ENCODE data around the gene TAOK3. TPM values are rescaled to one million over a fixed set of nuclear protein-coding genes. Genes with fewer than 3 reads are reported as not detected.

Gene TAOK3
- total RNA-seq, 4 donors from 2014 or later: 22.7 to 61.7 (median 38.8) TPM

DNA sequence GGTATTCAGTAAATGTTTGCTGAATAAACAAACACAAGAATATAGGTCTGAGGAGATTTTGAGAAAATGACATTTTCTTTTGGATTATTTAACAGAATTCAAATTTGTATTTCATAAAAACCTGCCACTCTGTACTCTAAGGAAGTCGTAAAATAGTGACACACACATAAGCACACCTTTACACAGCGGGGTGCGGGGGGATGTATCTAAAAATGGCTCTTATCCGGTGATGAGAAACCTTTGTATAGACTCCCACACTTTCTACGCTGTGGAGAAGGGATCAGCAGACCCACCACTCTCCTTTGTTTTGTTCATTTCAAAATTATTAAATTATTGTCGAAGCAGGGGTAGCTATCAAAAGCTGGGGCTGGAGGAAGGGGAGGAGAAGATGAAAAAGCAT, 178.7 kb downstream of the TAOK3 start:
- H3K4me3 ChIP-seq: no peak overlapping the region
- H3K27ac ChIP-seq: no peak overlapping the region
- 93% methylated on average over 6 of the region's 6 CpGs for WGBS
- H3K36me3 ChIP-seq: peaks cover 25% of the 10 kb centered on the region
- no peaks in the 10 kb centered on the region for H3K9me3 ChIP-seq
- TF ChIP-seq POLR2AphosphoS5 (IDR thresholded peaks at IDR 0.05): no peak
- TF ChIP-seq POLR2A (IDR thresholded peaks at IDR 0.05): no peak
- TF ChIP-seq, protein P1, sequence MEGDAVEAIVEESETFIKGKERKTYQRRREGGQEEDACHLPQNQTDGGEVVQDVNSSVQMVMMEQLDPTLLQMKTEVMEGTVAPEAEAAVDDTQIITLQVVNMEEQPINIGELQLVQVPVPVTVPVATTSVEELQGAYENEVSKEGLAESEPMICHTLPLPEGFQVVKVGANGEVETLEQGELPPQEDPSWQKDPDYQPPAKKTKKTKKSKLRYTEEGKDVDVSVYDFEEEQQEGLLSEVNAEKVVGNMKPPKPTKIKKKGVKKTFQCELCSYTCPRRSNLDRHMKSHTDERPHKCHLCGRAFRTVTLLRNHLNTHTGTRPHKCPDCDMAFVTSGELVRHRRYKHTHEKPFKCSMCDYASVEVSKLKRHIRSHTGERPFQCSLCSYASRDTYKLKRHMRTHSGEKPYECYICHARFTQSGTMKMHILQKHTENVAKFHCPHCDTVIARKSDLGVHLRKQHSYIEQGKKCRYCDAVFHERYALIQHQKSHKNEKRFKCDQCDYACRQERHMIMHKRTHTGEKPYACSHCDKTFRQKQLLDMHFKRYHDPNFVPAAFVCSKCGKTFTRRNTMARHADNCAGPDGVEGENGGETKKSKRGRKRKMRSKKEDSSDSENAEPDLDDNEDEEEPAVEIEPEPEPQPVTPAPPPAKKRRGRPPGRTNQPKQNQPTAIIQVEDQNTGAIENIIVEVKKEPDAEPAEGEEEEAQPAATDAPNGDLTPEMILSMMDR (IDR thresholded peaks at IDR 0.05): no peak
- no peak for TF ChIP-seq EP300 (IDR thresholded peaks at IDR 0.05)
- DNase-seq (ENCODE audit: low spot score in 2 of 2): no peak
- peaks cover 20% of the 10 kb centered on the region for H3K4me1 ChIP-seq
- no peaks in the 10 kb centered on the region for H3K27me3 ChIP-seq

DNA sequence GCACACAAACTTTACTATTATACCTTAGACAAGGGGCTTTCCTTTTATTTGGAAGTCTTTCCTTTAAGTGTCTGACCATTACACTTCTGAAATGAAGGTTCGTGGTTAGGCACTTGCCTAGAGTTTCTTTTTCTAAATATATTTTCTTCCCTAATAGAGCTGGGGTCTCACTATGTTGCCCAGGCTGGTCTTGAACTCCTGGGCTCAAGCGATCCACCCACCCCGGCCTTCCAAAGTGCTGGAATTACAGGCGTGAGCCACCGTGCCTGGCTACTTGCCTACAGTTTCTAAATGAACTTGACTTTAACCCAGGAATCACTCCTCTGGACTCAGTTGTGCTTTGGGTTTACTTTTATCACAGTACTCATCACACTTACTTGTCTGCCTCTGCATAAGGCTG, 179.2 kb downstream of the TAOK3 start:
- H3K4me1 ChIP-seq: peaks cover 25% of the 10 kb centered on the region
- peaks cover 20% of the 10 kb centered on the region for H3K36me3 ChIP-seq
- no peak for DNase-seq (ENCODE audit: low spot score in 2 of 2)
- H3K9me3 ChIP-seq: no peaks in the 10 kb centered on the region
- no peak for TF ChIP-seq EP300 (IDR thresholded peaks at IDR 0.05)
- no peak for TF ChIP-seq POLR2A (IDR thresholded peaks at IDR 0.05)
- no peak for TF ChIP-seq POLR2AphosphoS5 (IDR thresholded peaks at IDR 0.05)
- TF ChIP-seq, protein P1 (IDR thresholded peaks at IDR 0.05): no peak
- no peak overlapping the region for H3K27ac ChIP-seq
- no peak overlapping the region for H3K4me3 ChIP-seq
- no peaks in the 10 kb centered on the region for H3K27me3 ChIP-seq
- WGBS: 81% methylated on average over 5 of the region's 5 CpGs

DNA sequence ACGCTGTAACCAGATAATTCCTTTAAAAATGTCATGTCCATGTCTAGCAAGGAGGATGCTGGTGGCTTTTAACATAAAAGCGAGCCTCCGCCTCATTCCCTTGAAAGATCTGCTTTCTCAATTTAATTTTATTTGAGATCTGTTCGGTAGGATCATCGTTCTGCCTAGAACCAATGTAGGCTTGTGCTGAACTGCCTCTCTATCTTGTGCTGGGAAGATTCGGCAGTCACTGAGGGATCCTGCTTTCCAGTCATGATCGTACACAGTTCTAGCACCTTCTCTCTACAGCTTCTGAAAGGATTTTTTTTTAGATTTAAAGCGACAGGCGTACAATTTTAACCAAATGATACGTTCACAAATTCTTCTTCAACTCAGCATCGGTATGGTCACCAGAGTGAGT, 182.4 kb downstream of the TAOK3 start:
- no peak for DNase-seq (ENCODE audit: low spot score in 2 of 2)
- H3K4me3 ChIP-seq: peak overlapping the region; percentile 31
- H3K9me3 ChIP-seq: no peaks in the 10 kb centered on the region
- peak overlapping the region; percentile 72 for H3K27ac ChIP-seq
- peaks cover 34% of the 10 kb centered on the region for H3K4me1 ChIP-seq
- WGBS: 22% methylated on average over 11 of the region's 11 CpGs
- peaks cover 1% of the 10 kb centered on the region for H3K36me3 ChIP-seq
- no peaks in the 10 kb centered on the region for H3K27me3 ChIP-seq
- TF ChIP-seq, protein P1 (IDR thresholded peaks at IDR 0.05): no peak
- TF ChIP-seq POLR2AphosphoS5 (IDR thresholded peaks at IDR 0.05) (no peak), EP300 (IDR thresholded peaks at IDR 0.05) (no peak), POLR2A (IDR thresholded peaks at IDR 0.05) (no peak)

DNA sequence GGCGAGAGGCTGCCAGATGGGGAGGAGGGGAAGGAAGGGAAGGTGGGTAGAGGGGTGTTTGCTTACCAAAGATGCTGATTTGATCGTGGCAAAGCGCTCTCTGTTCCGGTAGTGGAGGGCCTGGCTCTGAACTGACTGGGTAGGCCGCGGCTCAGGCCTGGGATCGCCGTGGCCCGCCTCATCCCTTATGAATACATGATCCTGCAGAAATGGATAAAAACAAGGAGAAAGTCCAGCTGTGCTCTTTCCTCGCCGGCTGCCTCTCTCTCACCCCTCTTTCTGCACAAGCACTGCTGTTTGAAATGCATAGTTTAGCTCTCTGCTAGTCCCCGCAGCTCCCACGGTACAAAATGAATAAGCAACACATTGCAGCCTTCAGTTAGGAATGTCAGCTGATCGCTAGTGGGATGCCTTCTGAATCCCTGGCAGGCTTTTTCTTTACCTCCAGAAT, 182.9 kb downstream of the TAOK3 start:
- Histone ChIP-seq H3K27me3 (no peaks in the 10 kb centered on the region), H3K27ac (peak overlapping the region; percentile 72), H3K4me3 (peak overlapping the region; percentile 31), H3K9me3 (no peaks in the 10 kb centered on the region), H3K4me1 (peaks cover 34% of the 10 kb centered on the region), H3K36me3 (no peaks in the 10 kb centered on the region)
- no peak for DNase-seq (ENCODE audit: low spot score in 2 of 2)
- 22% methylated on average over 14 of the region's 14 CpGs for WGBS
- TF ChIP-seq POLR2A (IDR thresholded peaks at IDR 0.05): no peak
- no peak for TF ChIP-seq EP300 (IDR thresholded peaks at IDR 0.05)
- no peak for TF ChIP-seq POLR2AphosphoS5 (IDR thresholded peaks at IDR 0.05)
- TF ChIP-seq, protein P1 (IDR thresholded peaks at IDR 0.05): no peak

DNA sequence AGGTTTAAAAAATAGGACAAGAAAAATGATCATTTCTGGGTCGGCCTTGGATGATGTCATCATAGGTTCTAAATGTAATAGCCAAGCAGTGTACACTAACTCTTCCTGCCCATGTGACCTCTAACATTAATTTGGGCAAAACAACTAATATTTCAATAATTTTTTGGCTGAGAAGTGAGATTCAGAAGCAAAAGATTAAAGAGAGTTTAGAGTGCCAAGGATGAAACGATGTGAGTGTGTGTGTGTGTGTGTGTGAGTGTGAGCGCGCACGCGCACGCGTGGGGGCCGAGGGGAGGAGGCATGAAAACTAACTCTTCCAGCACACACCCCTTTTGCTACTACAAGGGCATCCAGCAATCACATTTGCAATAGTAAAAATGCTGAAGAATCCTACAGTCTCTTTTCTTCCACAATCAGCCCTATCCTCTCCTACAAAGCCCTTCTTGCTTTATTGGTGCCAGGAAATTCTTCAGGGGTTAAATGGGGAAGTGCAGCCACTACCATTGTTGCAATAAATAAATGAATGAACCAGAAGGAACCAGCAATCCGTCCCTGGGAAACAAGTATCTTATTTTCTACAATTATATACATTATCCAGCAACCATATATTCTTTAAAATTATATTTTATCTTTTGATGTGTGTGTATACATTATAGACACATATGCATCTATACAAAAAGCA, 183.9 kb downstream of the TAOK3 start:
- Histone ChIP-seq H3K4me3 (no peak overlapping the region), H3K27ac (no peak overlapping the region), H3K36me3 (no peaks in the 10 kb centered on the region), H3K9me3 (no peaks in the 10 kb centered on the region), H3K4me1 (peaks cover 36% of the 10 kb centered on the region), H3K27me3 (no peaks in the 10 kb centered on the region)
- DNase-seq (ENCODE audit: low spot score in 2 of 2): no peak
- TF ChIP-seq POLR2AphosphoS5 (IDR thresholded peaks at IDR 0.05): no peak
- TF ChIP-seq EP300 (IDR thresholded peaks at IDR 0.05): no peak
- TF ChIP-seq POLR2A (IDR thresholded peaks at IDR 0.05): no peak
- TF ChIP-seq, protein P1 (IDR thresholded peaks at IDR 0.05): no peak
- 27% methylated on average over 10 of the region's 10 CpGs for WGBS

All from suprapubic skin (tissue), 4 donors.